Activated T-helper 1 cell treated with Interleukin-2 at 50 U/mL for 16 hours (primary cell): ENCODE results near the gene POLR2L.
A peak's percentile ranks its signal among the peaks of the same experiment; 100 is the strongest.

Source experiments
- DNase-seq: peaks from one replicate; pipeline ENCODE4 v3.0.0-alpha.2; 2020; ENCODE audit warnings: low read depth

Gene POLR2L

GRCh38 chr11:842370-843002 lies at the start of gene POLR2L, which contains the start of gene TSPAN4:
Gene POLR2L (minus strand): TSS chr11:842529. CDS start chr11:842508, 21 bp downstream.
Gene TSPAN4 (plus strand): TSS chr11:842852. CDS start chr11:850305, 7,453 bp downstream.
- DNase-seq = peak; percentile 80

GRCh38 chr11:890794-891540 lies 48.6 kb upstream of the POLR2L start:
- DNase-seq = no peak

GRCh38 chr11:889687-890475 lies 47.6 kb upstream of the POLR2L start:
- DNase-seq = no peak

- DNase-seq = no peak
Observed at GRCh38 chr11:889257-889656, 46.9 kb upstream of the POLR2L start.

- DNase-seq = no peak
Observed at GRCh38 chr11:888310-889212, 46.2 kb upstream of the POLR2L start.

- DNase-seq = no peak
Observed at GRCh38 chr11:887589-887988, 45.3 kb upstream of the POLR2L start.

GRCh38 chr11:886568-886967 lies 44.2 kb upstream of the POLR2L start:
- no peak for DNase-seq

GRCh38 chr11:884578-885070 lies 42.3 kb upstream of the POLR2L start:
- no peak for DNase-seq

- no peak for DNase-seq
Observed at GRCh38 chr11:883527-883926, 41.2 kb upstream of the POLR2L start.

GRCh38 chr11:882596-882995 lies 40.3 kb upstream of the POLR2L start:
- no peak for DNase-seq

GRCh38 chr11:880447-880846 lies 38.1 kb upstream of the POLR2L start:
- DNase-seq = no peak

GRCh38 chr11:877565-877964 lies 35.2 kb upstream of the POLR2L start:
- no peak for DNase-seq

- DNase-seq = no peak
Observed at GRCh38 chr11:876545-876944, 34.2 kb upstream of the POLR2L start.

- DNase-seq = no peak
Observed at GRCh38 chr11:875769-876301, 33.5 kb upstream of the POLR2L start.

GRCh38 chr11:875203-875602 lies 32.9 kb upstream of the POLR2L start:
- no peak for DNase-seq

GRCh38 chr11:873706-874105 lies 31.4 kb upstream of the POLR2L start:
- no peak for DNase-seq

GRCh38 chr11:872799-873198 lies 30.5 kb upstream of the POLR2L start:
- DNase-seq = no peak

- DNase-seq = no peak
Observed at GRCh38 chr11:871472-871871, 29.1 kb upstream of the POLR2L start.

- DNase-seq = no peak
Observed at GRCh38 chr11:870418-870817, 28.1 kb upstream of the POLR2L start.

GRCh38 chr11:870127-870413 lies 27.7 kb upstream of the POLR2L start:
- no peak for DNase-seq

GRCh38 chr11:869399-870126 lies 27.2 kb upstream of the POLR2L start:
- no peak for DNase-seq
